ENCODE results near the gene CLEC10A. TPM values are rescaled to one million over a fixed set of nuclear protein-coding genes. Genes with fewer than 3 reads are reported as not detected.
"Not testable (repeated sequence)": the region's sequence is repeated elsewhere in the genome, so short reads cannot be mapped to it uniquely, and the experiment has no call there.

Gene CLEC10A
- total RNA-seq, 2 donors from 2014 or later = 0.40 to 7.1 TPM

DNA sequence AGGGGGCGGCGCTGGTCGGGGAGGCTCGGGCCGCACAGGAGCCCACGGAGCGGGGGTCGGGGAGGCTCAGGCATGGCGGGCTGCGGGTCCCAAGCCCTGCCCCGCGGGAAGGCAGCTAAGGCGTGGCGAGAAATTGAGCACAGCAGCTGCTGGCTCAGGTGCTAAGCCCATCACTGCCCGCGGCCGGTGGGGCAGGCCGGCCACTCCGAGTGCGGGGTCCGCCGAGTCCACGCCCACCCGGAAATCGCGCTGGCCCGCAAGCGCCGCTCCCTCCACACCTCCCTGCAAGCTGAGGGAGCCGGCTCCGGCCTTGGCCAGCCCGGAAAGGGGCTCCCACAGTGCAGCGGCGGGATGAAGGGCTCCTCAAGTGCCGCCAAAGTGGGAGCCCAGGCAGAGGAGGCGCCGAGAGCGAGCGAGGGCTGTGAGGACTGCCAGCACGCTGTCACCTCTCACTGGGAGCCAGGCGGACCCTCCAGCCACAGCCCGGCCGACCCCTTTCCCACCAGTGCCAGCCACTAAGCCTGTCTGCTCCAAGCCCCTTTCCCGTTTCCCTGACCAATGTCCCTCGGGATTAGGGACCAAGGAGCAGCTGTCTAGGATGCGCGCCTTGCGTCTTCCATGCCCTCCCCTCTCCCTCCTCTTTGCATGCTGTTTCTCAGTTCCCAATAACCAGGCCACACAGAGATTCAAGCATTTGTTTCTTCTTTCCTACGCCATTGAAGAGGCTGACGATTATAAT, 20.8 kb upstream of the CLEC10A start:
- not testable (repeated sequence) for H3K27ac Mint-ChIP-seq, H3K4me3 Mint-ChIP-seq

DNA sequence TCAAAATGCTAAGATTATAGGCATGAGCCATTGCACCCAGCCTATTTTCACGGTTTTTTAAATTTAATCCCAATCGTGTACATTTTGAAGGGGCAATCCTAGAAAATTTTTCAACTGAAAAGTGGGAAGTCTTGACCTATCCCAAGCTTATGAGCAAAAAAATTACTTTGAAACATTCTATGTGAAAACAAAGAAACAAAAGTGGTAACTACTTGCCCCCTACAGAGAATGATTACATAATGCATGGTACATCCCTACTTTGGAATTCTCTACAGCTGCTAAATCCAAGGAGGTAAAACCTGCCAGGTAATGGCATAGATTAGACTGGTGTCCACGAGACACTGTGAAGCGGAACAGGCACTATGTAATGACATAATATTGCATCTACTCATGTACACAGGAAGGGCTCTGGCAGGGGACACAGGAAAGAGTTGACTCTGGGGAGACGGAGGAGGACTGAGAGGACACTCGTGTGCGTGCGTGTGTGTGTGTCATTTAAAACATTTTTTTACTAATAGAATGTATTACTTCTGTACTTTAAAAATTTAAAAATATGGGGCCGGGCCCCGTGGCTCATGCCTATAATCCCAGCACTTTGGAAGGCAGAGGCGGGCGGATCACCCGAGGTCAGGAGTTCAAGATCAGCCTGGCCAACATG, 18.9 kb upstream of the CLEC10A start:
- Mint-ChIP-seq H3K27ac (no peak overlapping the region), H3K27me3 (peaks cover 55% of the 10 kb centered on the region), H3K4me1 (peaks cover 8% of the 10 kb centered on the region), H3K4me3 (no peak overlapping the region), H3K36me3 (ENCODE audit: low read depth) (no peaks in the 10 kb centered on the region)
- no peaks in the 10 kb centered on the region for H3K9me3 ChIP-seq (ENCODE audit: control insufficient read depth, low read length, poor library complexity, severe bottlenecking)
- DNase-seq (no peak), ATAC-seq (no peak)

More for the DNA sequence above, 20.8 kb upstream of the CLEC10A start:
- DNase-seq; ATAC-seq; H3K36me3 Mint-ChIP-seq (ENCODE audit: low read depth); H3K4me1 Mint-ChIP-seq; H3K9me3 ChIP-seq (ENCODE audit: control insufficient read depth, low read length, poor library complexity, severe bottlenecking): not testable (repeated sequence)
- peaks cover 39% of the 10 kb centered on the region for H3K27me3 Mint-ChIP-seq

- Mint-ChIP-seq H3K36me3 (ENCODE audit: low read depth) (no peaks in the 10 kb centered on the region), H3K27me3 (peaks cover 52% of the 10 kb centered on the region), H3K27ac (no peak overlapping the region), H3K4me1 (peaks cover 8% of the 10 kb centered on the region), H3K4me3 (no peak overlapping the region)
- no peak for ATAC-seq
- DNase-seq = no peak
- no peaks in the 10 kb centered on the region for H3K9me3 ChIP-seq (ENCODE audit: control insufficient read depth, low read length, poor library complexity, severe bottlenecking)
Measured at GRCh38 chr17:7097940-7098339, 17.9 kb upstream of the CLEC10A start.

DNA sequence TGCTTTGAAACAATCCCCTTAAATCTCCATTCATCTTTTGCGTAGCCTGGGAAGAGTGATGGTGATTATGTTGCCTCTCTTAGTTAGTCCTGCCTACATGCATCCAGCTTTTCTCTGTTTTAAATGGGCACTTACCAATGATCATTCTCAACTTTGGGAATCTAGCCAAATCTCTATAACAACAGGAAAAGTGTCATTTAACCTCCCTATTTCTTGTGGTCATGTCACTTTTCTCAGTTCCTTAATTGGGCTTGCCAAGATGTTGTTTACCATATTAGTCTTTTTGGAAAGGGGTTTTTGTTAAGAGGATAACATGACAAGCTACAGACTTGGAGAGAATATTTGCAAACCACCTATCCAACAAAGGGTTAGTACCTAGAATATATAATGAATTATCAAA, 15.6 kb upstream of the CLEC10A start:
- Mint-ChIP-seq H3K27ac (peak overlapping the region; percentile 86), H3K4me1 (peaks cover 11% of the 10 kb centered on the region), H3K4me3 (no peak overlapping the region), H3K27me3 (peaks cover 42% of the 10 kb centered on the region), H3K36me3 (ENCODE audit: low read depth) (no peaks in the 10 kb centered on the region)
- ATAC-seq (peak; percentile 21), DNase-seq (no peak)
- H3K9me3 ChIP-seq (ENCODE audit: control insufficient read depth, low read length, poor library complexity, severe bottlenecking) = no peaks in the 10 kb centered on the region

GRCh38 chr17:7094652-7095019, 14.6 kb upstream of the CLEC10A start:
- Mint-ChIP-seq H3K4me3 (peak overlapping the region; percentile 37), H3K27me3 (peaks cover 44% of the 10 kb centered on the region), H3K27ac (no peak overlapping the region), H3K36me3 (ENCODE audit: low read depth) (no peaks in the 10 kb centered on the region), H3K4me1 (peaks cover 11% of the 10 kb centered on the region)
- no peaks in the 10 kb centered on the region for H3K9me3 ChIP-seq (ENCODE audit: control insufficient read depth, low read length, poor library complexity, severe bottlenecking)
- DNase-seq (no peak), ATAC-seq (no peak)

- not testable (repeated sequence) for H3K4me3 Mint-ChIP-seq; H3K36me3 Mint-ChIP-seq (ENCODE audit: low read depth); H3K27ac Mint-ChIP-seq; H3K9me3 ChIP-seq (ENCODE audit: control insufficient read depth, low read length, poor library complexity, severe bottlenecking); DNase-seq; ATAC-seq
- peaks cover 11% of the 10 kb centered on the region for H3K4me1 Mint-ChIP-seq
- peaks cover 54% of the 10 kb centered on the region for H3K27me3 Mint-ChIP-seq
Measured at GRCh38 chr17:7091311-7092005, 11.4 kb upstream of the CLEC10A start.

GRCh38 chr17:7089570-7089969, 9.5 kb upstream of the CLEC10A start:
- DNase-seq; H3K4me1 Mint-ChIP-seq; H3K36me3 Mint-ChIP-seq (ENCODE audit: low read depth); H3K4me3 Mint-ChIP-seq; H3K9me3 ChIP-seq (ENCODE audit: control insufficient read depth, low read length, poor library complexity, severe bottlenecking); H3K27ac Mint-ChIP-seq; ATAC-seq: not testable (repeated sequence)
- H3K27me3 Mint-ChIP-seq = peaks cover 43% of the 10 kb centered on the region

DNA sequence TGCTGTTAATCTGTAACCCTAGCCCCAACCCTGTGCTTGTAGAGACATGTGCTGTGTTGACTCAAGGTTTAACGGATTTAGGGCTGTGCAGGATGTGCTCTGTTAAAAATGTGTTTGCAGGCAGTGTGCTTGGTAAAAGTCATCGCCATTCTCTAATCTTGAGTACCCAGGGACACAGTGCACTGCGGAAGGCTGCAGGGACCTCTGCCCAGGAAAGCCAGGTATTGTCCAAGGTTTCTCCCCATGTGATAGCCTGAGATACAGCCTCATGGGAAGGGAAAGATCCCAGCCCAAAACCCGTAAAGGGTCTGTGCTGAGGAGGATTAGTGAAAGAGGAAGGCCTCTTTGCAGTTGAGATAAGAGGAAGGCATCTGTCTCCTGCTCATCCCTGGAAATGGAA, 8.4 kb upstream of the CLEC10A start:
- Mint-ChIP-seq H3K27me3 (peaks cover 37% of the 10 kb centered on the region), H3K4me1 (peaks cover 13% of the 10 kb centered on the region)
- H3K36me3 Mint-ChIP-seq (ENCODE audit: low read depth); H3K27ac Mint-ChIP-seq; H3K4me3 Mint-ChIP-seq; ATAC-seq; DNase-seq; H3K9me3 ChIP-seq (ENCODE audit: control insufficient read depth, low read length, poor library complexity, severe bottlenecking): not testable (repeated sequence)

DNA sequence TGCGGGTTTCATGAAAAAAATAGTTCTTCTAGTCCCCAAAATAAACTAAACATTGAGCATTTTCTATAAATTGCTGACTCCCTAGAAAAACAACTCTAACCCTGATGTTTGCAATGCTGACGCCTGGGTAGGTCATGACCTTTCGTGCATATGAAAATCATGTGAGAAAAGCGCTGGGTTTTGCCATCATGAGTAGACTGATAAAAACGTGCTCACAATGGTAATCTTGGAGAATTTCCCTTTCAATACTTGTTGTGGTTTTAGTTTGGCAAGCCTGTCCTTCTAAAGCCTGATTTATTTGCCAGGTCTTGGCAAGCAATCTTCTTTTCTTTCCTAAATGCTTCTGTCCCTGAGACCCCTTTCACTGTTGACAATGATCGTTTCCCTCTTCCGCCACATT, 4.0 kb upstream of the CLEC10A start:
- ATAC-seq = no peak
- peaks cover 33% of the 10 kb centered on the region for H3K4me1 Mint-ChIP-seq
- peaks cover 3% of the 10 kb centered on the region for H3K9me3 ChIP-seq (ENCODE audit: control insufficient read depth, low read length, poor library complexity, severe bottlenecking)
- no peak for DNase-seq
- H3K4me3 Mint-ChIP-seq = peak overlapping the region; percentile 52
- no peaks in the 10 kb centered on the region for H3K36me3 Mint-ChIP-seq (ENCODE audit: low read depth)
- H3K27ac Mint-ChIP-seq = no peak overlapping the region
- peaks cover 23% of the 10 kb centered on the region for H3K27me3 Mint-ChIP-seq

GRCh38 chr17:7083592-7083991, 3.5 kb upstream of the CLEC10A start:
- Mint-ChIP-seq H3K4me1 (peaks cover 36% of the 10 kb centered on the region), H3K27ac (no peak overlapping the region), H3K27me3 (peaks cover 19% of the 10 kb centered on the region), H3K36me3 (ENCODE audit: low read depth) (peaks cover 4% of the 10 kb centered on the region), H3K4me3 (peak overlapping the region; percentile 16)
- peaks cover 3% of the 10 kb centered on the region for H3K9me3 ChIP-seq (ENCODE audit: control insufficient read depth, low read length, poor library complexity, severe bottlenecking)
- ATAC-seq = no peak
- DNase-seq = no peak

DNA sequence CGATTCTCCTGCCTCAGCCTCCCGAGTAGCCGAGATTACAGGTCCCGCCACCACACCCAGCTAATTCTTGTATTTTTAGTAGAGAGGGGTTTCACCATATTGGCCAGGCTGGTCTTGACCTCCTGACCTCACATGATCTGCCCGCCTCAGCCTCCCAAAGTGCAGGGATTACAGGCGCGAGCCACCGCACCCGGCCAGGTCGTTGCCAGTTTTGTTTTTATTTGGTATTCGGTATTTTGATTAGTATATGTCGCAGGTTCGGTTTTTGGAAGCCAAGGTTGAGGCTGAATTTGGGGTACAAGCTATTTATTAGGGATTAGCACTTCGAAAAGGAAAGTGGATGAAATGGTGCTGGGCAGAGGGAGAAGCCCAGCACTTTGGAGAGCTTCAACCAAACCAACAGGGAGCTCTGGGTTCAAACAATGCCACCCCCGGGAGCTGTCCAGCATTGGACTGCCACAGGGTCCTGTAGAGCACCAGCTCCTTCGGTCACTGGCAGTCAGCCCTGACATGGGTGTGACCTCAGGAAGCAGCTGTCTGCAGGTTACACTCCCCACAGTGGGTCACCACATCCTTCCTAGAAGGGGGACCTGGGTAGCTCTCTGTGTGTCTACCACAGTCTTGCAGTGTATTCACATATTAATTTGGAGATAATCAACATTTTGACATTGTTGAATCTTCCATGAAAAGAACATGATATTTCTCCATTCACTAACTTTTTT, 1.5 kb upstream of the CLEC10A start:
- H3K27me3 Mint-ChIP-seq = peaks cover 9% of the 10 kb centered on the region
- peaks cover 40% of the 10 kb centered on the region for H3K4me1 Mint-ChIP-seq
- H3K27ac Mint-ChIP-seq = no peak overlapping the region
- DNase-seq = no peak
- peak; percentile 74 for ATAC-seq
- peaks cover 4% of the 10 kb centered on the region for H3K36me3 Mint-ChIP-seq (ENCODE audit: low read depth)
- H3K9me3 ChIP-seq (ENCODE audit: control insufficient read depth, low read length, poor library complexity, severe bottlenecking) = peaks cover 3% of the 10 kb centered on the region
- H3K4me3 Mint-ChIP-seq = peak overlapping the region; percentile 61

DNA sequence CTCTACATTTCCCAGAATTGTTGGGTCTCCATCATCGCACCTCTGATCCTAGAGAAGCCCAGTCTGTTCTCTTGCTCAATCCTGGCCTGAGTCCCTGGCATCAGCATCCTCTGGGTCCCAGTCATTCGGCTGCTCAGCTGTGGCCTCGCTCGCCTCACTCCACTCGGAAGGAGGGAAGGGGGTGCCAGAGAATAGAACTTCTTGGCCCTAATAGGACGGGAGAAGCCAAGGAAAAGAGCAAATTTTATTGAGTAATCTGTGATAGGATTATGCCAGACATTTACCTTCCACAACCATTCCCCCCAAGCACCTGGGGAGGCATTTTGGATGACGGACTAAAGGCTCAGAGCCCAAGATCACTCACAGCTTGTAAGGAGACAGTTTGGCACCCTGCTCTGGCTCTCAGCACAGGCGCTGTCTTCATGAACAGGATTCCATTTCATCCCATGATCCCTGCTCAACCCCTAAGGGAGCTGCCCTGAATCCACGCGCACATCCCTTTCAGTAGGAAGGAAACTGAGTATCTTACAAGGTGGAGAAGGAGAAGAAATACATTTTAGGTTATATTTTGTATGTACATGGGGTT, 498 bp upstream of the CLEC10A start:
- no peak overlapping the region for H3K27ac Mint-ChIP-seq

DNA sequence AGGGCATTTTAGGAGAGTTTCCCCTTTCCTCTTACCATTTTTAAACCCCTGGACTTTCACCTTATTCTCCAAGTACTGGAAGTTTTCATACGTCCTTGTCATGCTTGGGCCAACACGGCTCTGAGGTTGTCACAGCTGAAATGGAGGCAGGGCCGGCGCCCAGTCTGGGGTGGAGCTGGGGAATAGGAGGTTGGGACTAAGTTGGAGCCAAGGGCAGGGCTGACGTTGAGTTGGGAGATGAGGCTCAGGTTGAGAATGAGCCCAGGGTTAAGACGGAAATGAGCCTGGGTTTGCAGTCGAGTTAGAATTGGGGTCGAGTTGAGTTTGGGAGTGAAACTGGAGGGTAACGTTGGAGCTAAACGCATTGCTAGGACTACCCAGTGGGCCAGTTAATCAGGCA, 1.3 kb downstream of the CLEC10A start:
- ATAC-seq (no peak), DNase-seq (no peak)
- Mint-ChIP-seq H3K4me1 (peaks cover 32% of the 10 kb centered on the region), H3K36me3 (ENCODE audit: low read depth) (peaks cover 4% of the 10 kb centered on the region), H3K27ac (no peak overlapping the region), H3K4me3 (no peak overlapping the region), H3K27me3 (no peaks in the 10 kb centered on the region)
- peaks cover 3% of the 10 kb centered on the region for H3K9me3 ChIP-seq (ENCODE audit: control insufficient read depth, low read length, poor library complexity, severe bottlenecking)

More for the DNA sequence above, 498 bp upstream of the CLEC10A start:
- H3K36me3 Mint-ChIP-seq (ENCODE audit: low read depth) = peaks cover 4% of the 10 kb centered on the region
- peaks cover 5% of the 10 kb centered on the region for H3K27me3 Mint-ChIP-seq
- no peak for DNase-seq
- no peak for ATAC-seq
- peaks cover 3% of the 10 kb centered on the region for H3K9me3 ChIP-seq (ENCODE audit: control insufficient read depth, low read length, poor library complexity, severe bottlenecking)
- peaks cover 37% of the 10 kb centered on the region for H3K4me1 Mint-ChIP-seq
- no peak overlapping the region for H3K4me3 Mint-ChIP-seq

Measured in T-helper 17 cell (primary cell).